ENCODE results near the gene TMEM225B.
"Not testable (repeated sequence)": the region's sequence is repeated elsewhere in the genome, so short reads cannot be mapped to it uniquely, and the experiment has no call there.

TMEM225B gene

GRCh38 chr7:99624484-99624883, 26.4 kb downstream of the TMEM225B start:
- DNase-seq: no peak

GRCh38 chr7:99625321-99625720, 27.3 kb downstream of the TMEM225B start:
- no peak for DNase-seq

- no peak for DNase-seq
Observed at GRCh38 chr7:99625961-99626360, 27.9 kb downstream of the TMEM225B start.

- no peak for DNase-seq
Observed at GRCh38 chr7:99626661-99627060, 28.6 kb downstream of the TMEM225B start.

GRCh38 chr7:99627513-99627912, 29.4 kb downstream of the TMEM225B start:
- DNase-seq: no peak

GRCh38 chr7:99628471-99629465, 30.7 kb downstream of the TMEM225B start:
- no peak for DNase-seq

DNA sequence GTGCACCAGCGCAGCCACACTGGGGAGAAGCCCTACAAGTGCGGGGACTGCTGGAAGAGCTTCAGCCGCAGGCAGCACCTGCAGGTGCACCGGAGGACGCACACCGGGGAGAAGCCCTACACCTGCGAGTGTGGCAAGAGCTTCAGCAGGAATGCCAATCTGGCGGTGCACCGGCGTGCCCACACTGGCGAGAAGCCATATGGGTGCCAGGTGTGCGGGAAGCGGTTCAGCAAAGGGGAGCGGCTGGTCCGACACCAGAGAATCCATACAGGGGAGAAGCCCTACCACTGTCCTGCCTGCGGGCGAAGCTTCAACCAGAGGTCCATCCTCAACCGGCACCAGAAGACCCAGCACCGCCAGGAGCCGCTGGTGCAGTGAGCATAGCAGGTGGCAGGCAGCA, 31.6 kb downstream of the TMEM225B start:
- DNase-seq: no peak

- no peak for DNase-seq
Observed at GRCh38 chr7:99631295-99632109, 33.4 kb downstream of the TMEM225B start.

DNA sequence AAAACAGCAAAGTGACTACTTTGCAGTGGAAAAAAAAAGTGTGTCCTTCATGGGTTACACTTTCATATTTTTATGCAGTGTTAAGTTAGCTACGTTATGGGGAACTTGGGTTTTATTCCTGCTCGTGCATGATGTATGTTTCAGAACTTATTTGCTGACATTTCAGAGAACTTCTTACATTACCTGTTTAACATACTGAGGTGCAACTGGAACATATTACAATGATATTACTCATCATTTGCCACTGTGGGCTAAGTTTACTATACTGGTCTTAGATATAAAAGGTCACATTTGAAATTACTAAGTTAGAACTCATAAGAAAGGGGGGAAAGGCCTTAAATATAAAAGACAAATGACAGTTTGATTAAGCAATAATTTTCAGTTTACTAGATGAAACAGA, 39.3 kb downstream of the TMEM225B start:
- not testable (repeated sequence) for DNase-seq

DNA sequence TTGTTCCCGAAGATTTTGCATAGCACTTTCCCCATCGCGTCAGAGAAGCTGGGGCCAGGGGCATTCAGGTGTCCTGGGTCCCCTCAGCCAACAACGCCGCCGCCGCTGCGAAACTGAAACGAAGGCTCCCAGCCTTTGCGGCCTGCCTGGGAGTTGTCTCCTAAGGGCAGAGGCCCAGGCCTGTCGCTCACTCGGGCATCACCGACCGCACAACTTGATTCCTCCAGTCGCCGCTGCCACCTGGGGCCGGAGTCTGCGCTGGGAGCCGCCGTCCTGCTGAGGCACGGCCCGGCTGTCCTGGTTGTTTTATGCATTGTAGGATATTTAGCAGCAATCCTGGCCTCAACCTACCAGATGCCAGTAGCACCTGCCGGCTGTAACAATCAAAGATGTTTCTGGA, 40.7 kb downstream of the TMEM225B start:
- DNase-seq: no peak

DNA sequence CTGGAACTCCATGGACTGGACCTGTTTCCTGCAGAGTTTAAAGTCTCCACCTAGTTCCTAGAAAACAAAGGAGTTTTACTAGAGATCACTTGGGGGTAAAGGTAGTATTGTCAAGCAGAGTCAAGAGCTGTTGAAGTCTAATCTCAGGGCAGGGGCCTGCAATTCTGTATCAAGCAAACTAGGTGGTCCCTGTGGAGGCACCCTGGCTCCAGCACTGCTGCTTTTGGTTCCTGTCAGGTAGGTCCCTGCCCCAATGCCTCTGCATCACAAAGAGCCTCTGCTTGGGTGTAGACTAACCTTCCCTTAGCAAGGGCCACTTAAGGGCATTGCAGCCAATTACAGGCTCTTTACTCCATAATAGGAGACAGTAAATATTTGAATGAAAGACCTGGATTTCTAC, 41.2 kb downstream of the TMEM225B start:
- DNase-seq: no peak

GRCh38 chr7:99642027-99642426, 44.0 kb downstream of the TMEM225B start:
- no peak for DNase-seq

DNA sequence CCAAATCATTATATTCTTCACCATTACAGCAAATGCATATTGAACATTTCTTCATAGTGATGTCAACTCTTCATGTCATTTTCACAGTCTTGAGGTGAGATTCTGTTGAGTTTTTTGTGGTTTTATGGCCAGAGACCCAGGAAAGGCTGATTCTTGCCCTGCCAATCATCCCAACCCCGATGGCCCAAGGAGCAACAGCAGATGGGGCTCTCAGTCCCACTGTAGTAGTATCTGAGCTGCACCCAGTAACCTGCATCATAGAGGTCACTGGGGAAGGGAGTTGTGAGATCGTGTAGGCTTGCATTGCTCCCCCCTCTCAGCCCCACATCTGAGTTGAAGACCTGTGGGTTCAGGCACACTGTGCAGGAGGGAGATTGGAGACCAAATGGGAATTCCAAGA, 45.4 kb downstream of the TMEM225B start:
- no peak for DNase-seq

DNA sequence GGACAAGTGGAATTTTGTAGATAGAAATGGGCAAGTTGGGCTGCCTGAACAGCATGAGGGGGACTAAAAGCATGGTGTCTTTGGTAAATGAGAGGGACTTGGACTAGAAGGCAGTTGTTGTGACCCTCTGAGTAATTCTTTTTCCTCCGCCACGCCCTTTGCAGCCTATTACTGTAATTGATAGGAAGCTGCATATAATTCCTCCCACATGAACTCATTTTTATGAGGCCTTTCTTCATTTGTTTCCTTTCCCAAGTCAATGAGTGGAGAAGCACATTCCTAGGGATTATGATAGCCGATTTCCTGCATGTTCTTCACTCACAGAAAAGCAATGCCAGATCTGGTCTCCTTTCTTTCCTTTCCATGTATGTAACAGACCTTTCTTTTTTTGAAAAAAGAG, 46.4 kb downstream of the TMEM225B start:
- no peak for DNase-seq

DNA sequence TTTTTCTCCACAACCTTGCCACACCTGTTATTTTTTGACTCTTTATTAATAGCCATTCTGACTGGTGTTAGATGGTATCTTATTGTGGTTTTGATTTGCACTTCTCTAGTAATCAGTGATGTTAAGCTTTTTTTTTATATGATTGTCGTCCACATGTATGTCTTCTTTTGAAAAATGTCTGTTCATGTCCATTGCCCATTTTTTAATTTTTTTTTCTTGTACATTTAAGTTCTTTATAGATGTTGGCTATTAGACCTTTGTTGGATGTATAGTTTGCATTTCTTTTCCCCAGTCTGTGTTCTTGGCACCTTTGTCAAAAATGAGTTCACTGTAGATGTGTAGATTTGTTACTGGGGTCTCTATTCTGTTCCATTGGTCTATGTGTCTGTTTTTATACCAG, 47.5 kb downstream of the TMEM225B start:
- no peak for DNase-seq

- no peak for DNase-seq
Observed at GRCh38 chr7:99648843-99649242, 50.8 kb downstream of the TMEM225B start.

GRCh38 chr7:99651290-99651689, 53.2 kb downstream of the TMEM225B start:
- DNase-seq: no peak

DNA sequence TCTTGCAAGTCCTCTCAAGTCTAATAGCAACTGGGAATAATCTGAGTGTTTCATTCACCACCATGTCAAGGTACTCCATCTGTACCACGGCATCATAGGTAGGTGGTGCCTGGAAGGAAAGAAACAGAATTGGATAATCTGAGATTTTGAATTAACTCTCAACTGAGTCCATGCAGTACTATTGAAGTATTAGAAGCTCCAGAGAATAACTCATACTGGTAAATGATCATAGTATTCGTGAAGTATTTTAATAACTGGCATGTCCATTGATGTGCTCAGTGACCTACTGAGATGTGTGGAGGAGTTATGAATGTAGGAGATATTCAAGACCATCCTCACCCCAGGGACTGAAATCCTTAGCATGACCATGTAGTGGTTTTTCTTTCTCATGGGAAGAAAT, 54.6 kb downstream of the TMEM225B start:
- no peak for DNase-seq

GRCh38 chr7:99653269-99653668, 55.2 kb downstream of the TMEM225B start:
- not testable (repeated sequence) for DNase-seq

DNA sequence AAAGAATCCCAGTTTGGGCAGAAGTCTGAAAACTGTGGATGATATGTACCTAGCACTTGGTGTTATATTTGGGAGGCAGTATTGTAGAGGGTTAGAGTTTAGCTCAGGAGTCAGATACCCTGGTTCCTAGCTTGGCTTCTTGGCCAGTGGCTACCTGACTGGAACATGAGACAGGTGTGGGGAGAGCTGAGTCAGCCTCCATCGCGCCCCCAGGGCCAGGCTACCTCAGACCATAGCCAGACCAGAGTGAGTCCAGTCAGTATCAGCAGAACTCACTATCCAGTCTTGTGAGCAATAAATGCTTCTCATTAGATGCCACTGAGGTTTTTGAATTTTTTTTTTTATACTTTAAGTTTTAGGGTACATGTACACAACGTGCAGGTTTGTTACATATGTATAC, 55.7 kb downstream of the TMEM225B start:
- DNase-seq: no peak

DNA sequence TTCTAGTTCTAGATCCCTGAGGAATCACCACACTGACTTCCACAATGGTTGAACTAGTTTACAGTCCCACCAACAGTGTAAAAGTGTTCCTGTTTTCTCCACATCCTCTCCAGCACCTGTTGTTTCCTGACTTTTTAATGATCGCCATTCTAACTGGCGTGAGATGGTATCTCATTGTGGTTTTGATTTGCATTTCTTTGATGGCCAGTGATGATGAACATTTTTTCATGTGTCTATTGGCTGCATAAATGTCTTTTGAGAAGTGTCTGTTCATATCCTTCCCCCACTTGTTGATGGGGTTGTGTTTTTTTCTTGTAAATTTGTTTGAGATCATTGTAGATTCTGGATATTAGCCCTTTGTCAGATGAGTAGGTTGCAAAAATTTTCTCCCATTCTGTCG, 56.6 kb downstream of the TMEM225B start:
- DNase-seq: not testable (repeated sequence)

DNA sequence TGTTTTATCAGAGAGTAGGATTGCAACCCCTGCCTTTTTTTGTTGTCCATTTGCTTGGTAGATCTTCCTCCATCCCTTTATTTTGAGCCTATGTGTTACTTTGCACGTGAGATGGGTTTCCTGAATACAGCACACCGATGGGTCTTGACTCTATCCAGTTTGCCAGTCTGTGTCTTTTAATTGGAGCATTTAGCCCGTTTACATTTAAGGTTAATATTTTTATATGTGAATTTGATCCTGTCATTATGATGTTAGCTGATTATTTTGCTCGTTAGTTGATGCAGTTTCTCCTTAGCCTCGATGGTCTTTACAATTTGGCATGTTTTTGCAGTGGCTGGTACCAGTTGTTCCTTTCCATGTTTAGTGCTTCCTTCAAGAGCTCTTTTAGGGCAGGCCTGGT, 59.8 kb downstream of the TMEM225B start:
- not testable (repeated sequence) for DNase-seq

Data from NCI-H345 (cell line).